Prostate gland (tissue), 2 donors: ENCODE results near the gene CARS2. TPM values are rescaled to one million over a fixed set of nuclear protein-coding genes. Genes with fewer than 3 reads are reported as not detected.
A peak's percentile ranks its signal among the peaks of the same experiment; 100 is the strongest.

ENCODE experiments used
- DNase-seq: peaks from one replicate; pipeline ENCODE4 v3.0.0-alpha.2; 2019; ENCODE audit warnings: low spot score
- H3K27ac ChIP-seq, 2 donors: fragments of 200-600 bp; sonication (generic); 2 replicates each; pipeline ENCODE4 v1.5.1; 2017 to 2019
- H3K27me3 ChIP-seq: fragments of 200-600 bp; sonication (generic); replicated peaks from 2 replicates; pipeline ENCODE4 v1.5.1; 2019; ENCODE audit not compliant: insufficient read depth
- H3K36me3 ChIP-seq, 2 donors: fragments of 200-600 bp; sonication (generic); 1 replicate in 1 of 2; 2 replicates in 1 of 2; pipeline versions ENCODE4 v1.5.1 to v1.8.1; 2017 to 2019
- H3K4me1 ChIP-seq: fragments of 200-600 bp; sonication (generic); replicated peaks from 2 replicates; pipeline ENCODE4 v1.5.1; 2019
- H3K4me3 ChIP-seq, 2 donors: fragments of 200-600 bp; sonication (generic); 2 replicates each; pipeline ENCODE4 v1.5.1; 2017 to 2019
- H3K9me3 ChIP-seq: fragments of 200-600 bp; sonication (generic); 2 replicates; pipeline ENCODE4 v1.5.1; 2017
- CTCF ChIP-seq, 4 experiments: fragments of 200-600 bp in 2 of 4; fragments of 450-650 bp in 2 of 4; sonication (generic) in 2 of 4; IDR thresholded peaks; 1 replicate in 3 of 4; 2 replicates in 1 of 4; pipeline ENCODE4 v1.5.1; 2016 to 2019; ENCODE audit warnings: antibody characterized with exemption in 4 of 4, mild to moderate bottlenecking in 2 of 4, moderate library complexity in 2 of 4
- POLR2A ChIP-seq: fragments of 450-650 bp; IDR thresholded peaks from one replicate; pipeline ENCODE4 v1.6.1; 2016; ENCODE audit warnings: antibody characterized with exemption, mild to moderate bottlenecking
- POLR2AphosphoS5 ChIP-seq: sonication (generic); formaldehyde crosslinking; IDR thresholded peaks from one replicate; pipeline ENCODE4 v1.6.1; 2017; ENCODE audit warnings: antibody characterized with exemption
- WGBS: methylation state at CpG from one replicate; pipeline ENCODE4 v1.1.5; 2018; 5-methylcytosine and 5-hydroxymethylcytosine counted together
- intact Hi-C: fragments of 100-400 bp; cut with DNase I; formaldehyde crosslinking; loops from one replicate; pipeline ENCODE4 v1.14.2; 2022
- total RNA-seq, 2 donors: library from RNA; depleted of rRNA; stranded (reverse); fragments of >200 nt; gene quantifications; one replicate each; pipeline ENCODE4 v1.1.0, GENCODE V29; 2016

The CARS2 gene
- total RNA-seq, 2 donors from 2014 or later = 40.5 to 85.5 TPM

- TF ChIP-seq POLR2A = peak; percentile 98
- TF ChIP-seq POLR2AphosphoS5 = peak; percentile 85
- peak in 2 of 4 experiments; percentile 13 to 30 for TF ChIP-seq CTCF (IDR thresholded peaks at IDR 0.05)
- H3K4me3 ChIP-seq = peak overlapping the region; percentile 93 to 99
- under 1% methylated on average over 69 of the region's 74 CpGs for WGBS
- H3K27ac ChIP-seq = peak overlapping the region; percentile 100
- DNase-seq = peak; percentile 99
- H3K9me3 ChIP-seq = no peaks in the 10 kb centered on the region
- intact Hi-C loops = loop anchor here (2.0 to 10.0 kb wide), 4 partner anchors 71 to 199 kb away; partner anchors contain the start of gene ANKRD10
- no peaks in the 10 kb centered on the region for H3K27me3 ChIP-seq
- peaks cover 5% of the 10 kb centered on the region for H3K4me1 ChIP-seq
- H3K36me3 ChIP-seq = no peaks in the 10 kb centered on the region
Observed at GRCh38 chr13:110715395-110716246, 9.7 kb upstream of the CARS2 start.

- under 1% methylated on average over 49 of the region's 49 CpGs for WGBS
- Histone ChIP-seq H3K36me3 (no peaks in the 10 kb centered on the region), H3K9me3 (no peaks in the 10 kb centered on the region), H3K4me3 (peak overlapping the region; percentile 87 to 88), H3K27me3 (no peaks in the 10 kb centered on the region), H3K4me1 (peaks cover 5% of the 10 kb centered on the region), H3K27ac (peak overlapping the region; percentile 100)
- intact Hi-C loops = loop anchor here (2.0 to 10.0 kb wide), 5 partner anchors 70 to 200 kb away; partner anchors contain the start of genes ANKRD10 and NAXD
- TF ChIP-seq POLR2AphosphoS5 (peak; percentile 99), CTCF (IDR thresholded peaks at IDR 0.05) (peak in 1 of 4 experiments; percentile 27), POLR2A (peak; percentile 100)
- DNase-seq = peak; percentile 51
Observed at GRCh38 chr13:110714797-110715394, 9.0 kb upstream of the CARS2 start.

GRCh38 chr13:110713981-110714796 is 8.3 kb upstream of the CARS2 start:
- H3K4me3 ChIP-seq = peak overlapping the region; percentile 87 to 88
- peaks cover 5% of the 10 kb centered on the region for H3K4me1 ChIP-seq
- no peaks in the 10 kb centered on the region for H3K9me3 ChIP-seq
- H3K27me3 ChIP-seq = no peaks in the 10 kb centered on the region
- H3K27ac ChIP-seq = peak overlapping the region; percentile 100
- no peaks in the 10 kb centered on the region for H3K36me3 ChIP-seq
- peak; percentile 36 for DNase-seq
- under 1% methylated on average over 77 of the region's 86 CpGs for WGBS
- TF ChIP-seq POLR2AphosphoS5 = no peak
- TF ChIP-seq CTCF (IDR thresholded peaks at IDR 0.05) = no peak
- intact Hi-C loops = loop anchor here (2.0 to 10.0 kb wide), 4 partner anchors 69 to 201 kb away; partner anchors contain the start of genes ANKRD10 and NAXD

GRCh38 chr13:110713642-110713952 is 7.7 kb upstream of the CARS2 start, which contains the start of gene ING1:
ING1 (plus strand) TSS chr13:110713700; CDS start chr13:110714150, 450 bp downstream.
- WGBS = no CpG with 5 or more reads among the region's 45 CpGs
- peak within 1 kb of the TSS; percentile 100 for H3K27ac ChIP-seq
- intact Hi-C loops = loop anchor here (5.0 to 10.0 kb wide), 2 partner anchors 69 to 96 kb away; partner anchors contain the start of gene NAXD

More at GRCh38 chr13:110713642-110713952, 7.7 kb upstream of the CARS2 start, which contains the start of gene ING1:
- DNase-seq = no peak
- Histone ChIP-seq H3K9me3 (no peaks in the 10 kb centered on the region), H3K27me3 (no peaks in the 10 kb centered on the region), H3K4me3 (peak within 1 kb of the TSS; percentile 87 to 88), H3K36me3 (no peaks in the 10 kb centered on the region), H3K4me1 (peaks cover 5% of the 10 kb centered on the region)
- TF ChIP-seq POLR2A = peak; percentile 54
- no peak for TF ChIP-seq CTCF (IDR thresholded peaks at IDR 0.05)
- no peak for TF ChIP-seq POLR2AphosphoS5
